DMS53 treated with DMSO at 0.1 percent for 48 hours (cell line): ENCODE data around the gene MBP.

Experiments used
- DNase-seq: peaks from one replicate; lab custom pipeline; 2025; ENCODE audit not compliant: unreplicated experiment; lab: John Stamatoyannopoulos, UW

The MBP gene

DNA sequence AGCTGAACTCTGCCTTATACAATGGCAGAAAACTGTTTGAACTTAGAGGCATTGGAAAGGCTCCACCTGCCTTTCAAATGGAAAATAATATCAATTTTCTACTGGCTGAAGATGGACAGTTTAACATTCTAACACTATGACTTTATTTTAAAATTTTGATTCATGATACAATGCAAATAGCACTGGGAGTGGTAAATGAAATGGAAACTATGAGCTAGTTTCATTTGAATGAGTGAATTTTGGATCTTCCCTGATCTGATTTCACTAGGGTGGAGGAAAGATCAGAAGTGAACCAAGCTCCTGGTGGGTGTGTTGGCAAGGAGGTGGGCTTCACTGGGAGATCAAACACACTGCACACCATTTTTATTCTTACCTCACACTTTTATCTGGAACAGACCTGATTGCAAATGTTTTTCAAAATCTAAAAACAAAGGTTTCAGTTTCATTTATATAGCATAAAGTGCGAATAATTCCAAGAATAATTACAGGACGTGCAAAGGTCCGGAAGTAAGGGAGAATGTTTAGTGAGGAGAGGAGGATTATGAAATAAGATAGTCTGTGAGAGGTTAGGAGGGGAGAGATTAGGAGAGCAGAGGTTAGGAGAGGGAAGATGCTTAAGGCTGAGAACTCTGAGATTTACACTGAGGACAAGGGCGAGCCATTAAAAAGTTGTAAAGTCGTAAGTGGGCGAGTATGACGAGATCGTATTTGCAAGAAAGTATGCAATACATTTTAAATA lies 18.6 kb upstream of the MBP start:
- DNase-seq = no peak

DNA sequence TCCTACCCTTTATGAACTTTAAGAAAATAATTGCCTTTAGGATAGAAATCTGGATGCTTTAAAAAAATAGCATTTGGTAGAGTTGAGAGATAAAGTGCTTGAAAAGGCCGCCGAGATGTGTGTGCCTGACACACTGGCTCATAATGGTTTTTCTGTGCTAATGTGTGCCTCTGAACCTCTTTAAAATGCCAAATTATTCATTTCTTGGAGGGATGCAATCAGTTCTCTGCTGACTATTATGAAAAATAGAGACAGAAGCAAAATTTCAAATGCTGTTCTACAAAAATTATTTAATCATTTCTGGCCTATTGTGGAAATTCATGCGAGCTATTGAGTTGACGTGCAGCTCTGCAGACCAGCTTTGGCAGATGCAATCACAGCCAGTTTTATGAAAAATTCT lies 18.0 kb upstream of the MBP start:
- no peak for DNase-seq

DNA sequence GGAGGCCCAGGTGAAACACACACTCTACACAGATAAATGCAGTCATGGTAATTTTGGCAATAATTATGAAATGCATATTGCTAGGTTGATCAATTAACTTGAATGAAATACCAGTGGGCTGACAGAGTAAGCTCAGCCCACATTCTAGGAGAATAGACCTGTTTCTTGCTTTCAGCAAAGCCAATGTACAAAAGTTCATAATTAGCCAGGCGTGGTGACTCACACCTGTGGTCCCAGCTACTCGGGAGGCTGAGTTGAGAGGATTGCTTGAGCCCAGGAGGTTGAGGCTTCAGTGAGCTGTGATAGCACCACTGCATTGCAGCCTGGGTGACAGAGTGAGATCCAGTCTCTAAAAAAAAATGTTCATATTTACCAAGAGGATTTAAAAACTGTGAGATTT lies 15.7 kb upstream of the MBP start:
- no peak for DNase-seq

DNA sequence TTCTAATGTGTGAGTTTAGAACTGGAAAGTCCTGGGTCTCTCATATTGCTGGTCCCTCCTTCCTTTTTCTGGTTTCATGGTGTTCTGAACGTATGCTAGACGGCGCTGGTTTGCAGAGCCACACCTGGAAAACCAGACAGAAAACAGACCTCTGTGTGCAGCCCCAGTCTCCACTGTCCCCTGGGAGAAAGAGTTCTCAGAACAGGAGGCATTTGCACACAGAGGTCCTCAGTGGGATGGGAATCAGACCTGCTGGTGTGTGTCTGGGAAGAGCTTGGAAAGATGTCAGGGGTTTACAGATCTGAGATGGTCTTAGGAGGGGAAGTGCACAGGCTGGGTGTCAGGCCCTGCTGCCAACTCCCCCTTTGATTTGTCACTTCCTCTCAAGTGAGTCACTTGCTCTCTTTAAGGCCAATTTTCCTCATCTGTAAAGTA lies 14.9 kb upstream of the MBP start:
- DNase-seq = no peak

DNA sequence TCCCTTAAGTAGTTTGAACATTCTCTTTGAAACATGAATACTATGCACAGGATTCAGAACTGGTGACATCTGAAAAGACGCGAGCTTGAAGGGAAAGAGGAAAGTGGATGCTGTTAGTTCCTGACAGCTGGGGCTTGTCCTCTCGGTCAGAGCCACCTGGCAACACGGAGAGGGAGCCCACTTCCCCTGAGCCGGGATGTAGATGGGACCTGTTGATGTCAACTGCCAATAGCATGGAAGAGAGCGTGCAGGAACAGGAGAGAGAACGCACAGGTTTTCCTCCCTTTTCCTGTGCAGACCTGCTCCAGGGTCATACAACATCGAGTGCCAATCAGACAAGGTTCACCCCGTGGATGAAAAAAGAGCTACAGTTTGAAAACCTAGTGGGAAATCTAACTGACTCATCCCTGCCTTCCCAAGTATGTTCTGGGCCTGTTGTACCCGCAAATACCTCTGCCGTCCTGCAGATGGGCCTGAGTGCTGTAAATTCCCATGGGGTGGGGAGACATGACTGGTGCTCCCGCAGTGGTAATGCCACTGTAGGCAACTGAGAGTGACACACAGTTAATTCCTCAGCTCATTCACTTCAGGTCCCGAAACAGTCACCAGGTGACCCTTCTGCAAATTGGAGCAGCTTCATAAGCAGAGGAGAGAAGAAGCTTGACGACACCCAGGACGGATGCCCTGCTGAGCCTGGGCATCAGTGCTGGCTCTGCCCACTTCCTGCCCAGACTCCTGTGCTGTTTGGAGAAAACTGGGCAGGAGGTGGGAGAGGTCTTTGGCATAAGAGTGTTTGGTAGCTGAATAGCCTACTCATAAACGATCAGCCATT lies 13.9 kb upstream of the MBP start:
- DNase-seq = no peak

DNA sequence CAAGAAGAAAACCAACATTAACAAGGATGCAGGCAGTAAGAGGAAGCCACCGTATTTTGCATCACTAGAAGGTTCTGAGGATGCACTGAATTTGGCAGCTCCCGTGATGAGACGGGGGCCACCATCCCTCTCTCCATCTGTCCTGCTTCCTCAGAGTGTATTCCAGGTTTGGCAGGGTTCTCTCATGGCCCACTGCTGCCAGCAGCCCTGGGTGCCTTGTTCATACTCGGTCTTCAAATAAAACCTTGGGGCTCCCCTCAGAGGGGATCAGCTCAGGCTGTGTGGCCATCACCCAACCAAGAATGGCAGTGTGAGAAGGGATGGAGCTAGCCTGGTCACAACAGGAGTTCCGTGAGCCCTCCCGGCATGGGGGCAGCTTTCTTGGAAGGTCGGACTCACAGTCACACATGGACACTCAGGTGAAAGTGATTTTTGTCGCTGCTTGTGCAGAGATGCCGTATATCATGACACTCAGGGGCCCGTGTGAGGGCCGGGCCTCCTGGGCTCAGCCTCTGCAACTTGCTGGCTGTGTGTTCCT lies 12.8 kb upstream of the MBP start:
- DNase-seq = no peak

DNA sequence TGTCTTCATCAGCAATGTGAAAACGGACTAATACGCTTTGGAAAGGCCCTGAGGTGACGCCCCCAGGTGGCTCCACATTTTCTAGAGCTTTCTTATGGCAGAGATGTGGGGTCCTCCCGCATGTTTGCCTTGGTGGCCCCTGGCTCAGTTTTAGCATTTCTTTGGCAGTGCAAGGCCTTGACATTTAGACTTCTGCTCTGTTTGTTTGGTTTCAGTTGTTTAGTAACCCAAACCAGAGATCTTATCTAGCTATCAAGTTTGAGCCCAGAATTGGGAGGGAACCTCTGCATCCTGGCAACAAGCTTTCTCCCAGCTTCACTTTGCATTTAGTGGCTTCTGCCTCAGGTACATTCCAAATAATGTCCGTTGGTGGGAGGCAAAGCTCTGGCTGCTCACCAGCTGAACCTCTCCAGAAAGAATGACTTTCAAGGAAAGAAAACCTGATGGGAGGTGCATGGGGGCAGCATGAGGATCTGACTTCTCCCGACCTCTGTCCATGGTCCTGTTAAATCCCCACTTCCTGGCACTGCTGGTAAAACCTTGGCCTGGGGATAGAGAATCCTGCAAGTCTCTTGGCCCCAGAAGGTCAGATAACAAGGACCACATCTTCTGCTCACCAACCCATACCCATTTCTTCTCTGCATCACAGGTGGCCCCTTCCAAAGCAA lies 12.0 kb upstream of the MBP start:
- DNase-seq = no peak

DNA sequence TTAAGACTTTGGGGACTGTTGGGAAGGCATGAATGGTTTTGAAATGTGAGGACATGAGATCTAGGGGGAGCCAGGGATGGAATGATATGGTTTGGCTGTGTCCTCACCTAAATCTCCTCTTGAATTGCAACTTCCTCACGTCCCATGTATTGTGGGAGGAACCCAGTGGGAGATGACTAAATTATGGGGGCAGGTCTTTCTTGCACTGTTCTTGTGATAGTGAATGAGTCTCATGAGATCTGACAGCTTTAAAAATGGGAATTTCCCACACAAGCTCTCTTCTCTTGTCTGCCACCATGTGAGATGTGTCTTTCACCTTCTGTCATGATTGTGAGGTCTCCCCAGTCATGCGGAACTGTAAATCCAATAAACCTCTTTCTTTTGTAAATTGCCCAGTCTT lies 11.5 kb upstream of the MBP start:
- no peak for DNase-seq

DNA sequence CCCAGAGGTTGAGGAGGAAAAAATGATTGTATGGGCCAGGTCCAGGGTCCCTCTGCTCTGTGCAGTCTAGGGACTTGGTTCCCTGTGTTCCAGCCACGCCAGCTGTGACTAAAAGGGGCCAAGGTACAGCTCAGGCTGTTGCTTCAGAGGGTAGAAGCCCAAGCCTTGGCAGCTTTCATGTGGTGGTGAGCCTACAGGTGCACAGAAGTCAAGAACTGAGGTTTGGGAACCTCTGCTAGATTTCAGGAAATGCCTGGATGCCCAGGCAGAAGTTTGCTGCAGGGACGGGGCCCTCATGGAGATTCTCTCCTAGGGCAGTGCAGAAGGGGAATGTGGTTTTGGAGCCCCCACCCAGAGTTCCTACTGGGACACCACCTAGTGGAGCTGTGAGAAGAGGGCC lies 10.6 kb upstream of the MBP start:
- no peak for DNase-seq

DNA sequence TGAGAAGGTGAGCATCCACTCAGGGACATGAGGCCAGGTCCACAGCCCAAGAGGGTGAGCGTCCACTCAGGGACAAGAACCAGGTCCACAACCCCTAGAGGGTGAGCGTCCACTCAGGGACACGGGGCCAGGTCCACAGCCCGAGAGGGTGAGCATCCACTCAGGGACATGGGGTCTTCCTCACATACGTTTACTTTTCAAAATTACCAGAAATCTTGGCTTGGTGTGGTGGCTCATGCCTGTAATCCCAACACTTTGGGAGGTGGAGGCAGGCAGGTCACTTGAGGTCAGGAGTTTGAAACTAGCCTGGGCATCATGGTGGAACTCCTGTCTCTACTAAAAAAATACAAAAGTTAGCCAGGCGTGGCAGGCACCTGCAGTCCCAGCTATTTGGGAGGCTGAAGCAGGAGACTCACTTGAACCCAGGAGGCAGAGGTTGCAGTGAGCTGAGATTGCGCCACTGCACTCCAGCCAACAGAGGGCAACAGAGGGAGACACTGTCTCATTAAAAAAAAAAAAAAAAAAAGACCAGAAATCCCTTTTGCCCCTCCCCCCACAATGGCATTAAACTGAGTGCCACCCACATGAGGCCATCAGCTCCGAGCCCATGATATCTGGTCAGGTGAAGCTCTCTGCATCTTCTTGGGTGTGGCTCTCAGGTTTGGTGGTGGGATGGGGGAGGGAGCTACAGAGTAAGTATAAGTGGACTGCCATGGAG lies 9.0 kb upstream of the MBP start:
- DNase-seq = no peak

DNA sequence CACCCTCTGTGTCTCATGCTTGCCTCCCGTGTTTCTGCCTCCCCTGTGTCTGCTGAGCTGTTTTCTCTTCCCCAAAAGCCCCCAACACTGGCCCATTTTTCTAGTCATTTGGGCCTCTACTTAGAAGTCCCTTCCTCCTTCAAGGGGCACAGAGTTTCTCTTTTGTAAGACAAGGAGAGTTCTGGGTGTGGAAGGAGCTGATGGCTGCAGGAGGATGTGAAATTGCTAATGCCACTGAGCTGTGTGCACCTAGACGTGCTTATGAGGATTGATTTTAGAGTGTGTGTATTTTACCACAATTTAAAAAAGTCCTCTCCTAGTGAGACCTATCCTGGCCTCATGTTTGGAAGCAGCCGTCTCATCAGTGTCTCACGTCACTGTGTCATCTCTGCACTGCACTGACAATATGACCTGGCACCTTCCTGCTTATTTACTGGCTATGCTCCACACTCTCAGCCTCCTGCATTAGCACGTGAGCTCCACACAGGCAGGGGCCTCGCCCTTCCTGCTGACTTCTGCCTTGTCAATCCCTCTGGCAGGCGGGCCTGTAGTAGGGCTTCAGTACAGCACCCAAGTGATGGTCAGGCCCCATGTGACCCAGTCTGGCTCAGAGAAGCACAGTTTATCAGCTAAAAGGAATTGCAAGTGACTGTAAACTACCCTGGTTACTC lies 8.0 kb upstream of the MBP start:
- DNase-seq = no peak

DNA sequence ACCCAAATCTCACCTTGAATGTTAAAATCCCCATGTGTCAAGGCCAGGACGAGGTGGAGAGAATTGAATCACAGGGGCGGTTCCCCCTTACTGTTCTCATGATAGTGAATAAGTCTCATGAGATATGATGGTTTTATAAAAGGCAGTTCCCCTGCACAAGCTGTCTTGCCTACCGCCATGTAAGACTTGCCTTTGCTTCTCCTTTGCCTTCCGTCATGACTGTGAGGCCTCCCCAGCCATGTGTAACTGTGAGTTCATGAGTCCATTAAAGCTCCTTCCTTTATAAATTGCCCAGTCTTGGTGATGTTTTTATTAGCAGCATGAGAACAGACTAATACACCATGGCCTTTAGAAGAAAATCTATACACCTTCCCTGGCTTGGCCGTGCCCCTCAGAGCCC lies 7.4 kb upstream of the MBP start:
- DNase-seq = no peak

DNA sequence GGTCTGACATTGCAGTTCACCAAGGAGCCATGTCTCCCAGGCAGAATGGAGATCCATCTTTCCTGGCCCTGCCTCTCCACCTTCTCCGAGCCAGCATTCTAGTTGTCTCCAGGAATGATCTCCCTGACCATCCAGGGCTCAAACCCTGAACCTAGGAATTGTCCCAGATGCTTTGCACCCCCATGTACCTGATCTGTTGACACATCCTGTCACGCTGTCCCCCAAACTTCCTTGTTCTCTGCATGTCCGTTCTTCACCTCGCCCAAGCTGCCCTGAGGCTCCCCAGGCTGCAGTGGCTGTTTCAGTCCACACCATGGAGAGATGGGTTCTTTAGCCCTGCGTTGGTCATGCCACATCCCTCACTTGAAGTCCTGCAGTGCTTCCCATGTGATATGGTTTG lies 7.0 kb upstream of the MBP start:
- DNase-seq = no peak

DNA sequence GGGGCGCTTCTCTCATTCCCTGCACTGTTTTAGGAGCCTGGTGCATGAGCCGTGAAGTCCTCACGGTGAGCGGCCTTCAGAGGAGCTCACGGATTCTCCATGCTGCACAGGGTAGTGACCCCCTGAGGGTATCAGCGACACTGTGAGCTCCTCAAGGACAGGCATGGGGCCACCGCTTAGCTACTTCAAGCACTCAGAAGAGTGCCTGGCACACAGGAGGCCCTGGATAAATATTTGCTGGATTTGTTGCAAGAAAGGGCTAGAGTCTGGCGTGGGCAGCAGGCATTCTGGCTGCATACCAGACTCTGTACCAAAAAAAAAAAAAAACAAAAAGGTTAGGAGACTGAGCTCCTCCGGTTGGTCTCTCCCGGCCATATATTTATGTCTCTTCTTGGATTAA lies 5.7 kb upstream of the MBP start:
- no peak for DNase-seq

DNA sequence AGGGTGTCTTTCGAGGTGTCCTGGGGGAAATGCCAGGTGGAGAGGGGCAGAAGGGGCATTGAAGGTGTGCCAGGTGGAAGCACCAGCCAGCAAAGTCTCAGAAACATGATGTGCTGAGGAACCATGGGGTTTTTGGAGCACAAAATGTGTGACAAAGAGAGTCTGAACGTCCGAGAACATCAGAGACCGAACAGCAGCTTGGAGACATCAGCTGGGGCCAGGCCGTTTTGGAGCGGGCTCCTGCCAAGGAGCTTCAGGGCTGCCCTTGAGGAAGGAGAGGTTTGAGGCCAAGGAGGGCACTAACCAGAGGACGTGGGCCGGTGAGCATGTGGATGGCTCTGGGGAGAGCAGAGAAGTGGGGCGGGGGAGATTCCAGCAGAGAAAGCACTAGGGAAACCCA lies 5.3 kb upstream of the MBP start:
- DNase-seq = no peak

DNA sequence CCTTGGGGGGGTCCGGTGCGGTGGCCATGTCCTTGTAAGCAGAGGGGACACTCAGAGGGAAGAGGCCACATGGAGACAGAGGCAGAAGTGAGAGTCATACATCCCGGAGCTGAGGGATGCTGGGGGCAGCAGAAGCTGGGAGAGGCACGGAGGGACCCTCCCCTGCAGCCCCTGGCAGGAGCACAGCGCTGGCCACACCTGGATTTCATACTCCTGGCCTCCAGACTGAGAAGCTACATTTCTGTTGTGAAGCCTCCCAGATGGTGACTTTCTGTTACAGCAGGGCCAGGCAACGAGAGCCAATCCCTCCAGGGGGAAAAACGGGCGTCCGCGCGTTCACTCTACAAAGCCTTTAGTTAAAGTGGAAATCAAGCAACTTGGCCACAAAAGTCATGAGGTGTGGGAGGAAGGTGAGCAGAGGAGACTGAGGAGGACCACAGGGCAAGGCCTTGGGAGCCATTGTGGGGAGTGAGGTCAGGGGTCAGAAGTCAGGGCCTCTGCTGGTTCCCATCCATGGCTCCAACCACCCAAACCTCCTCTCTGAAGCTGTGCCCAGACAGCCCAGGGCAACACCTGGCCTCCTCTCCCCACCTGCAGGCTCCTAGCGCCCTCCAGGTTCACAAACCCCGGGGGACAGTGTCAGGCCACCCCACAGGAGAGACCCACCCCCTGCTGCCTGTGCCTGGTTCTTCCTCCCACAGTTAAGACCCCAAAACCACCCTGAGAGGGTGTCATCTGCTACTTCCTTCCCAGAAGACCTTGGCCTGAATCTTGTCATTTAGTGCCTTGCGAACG lies 4.5 kb upstream of the MBP start:
- DNase-seq = no peak

DNA sequence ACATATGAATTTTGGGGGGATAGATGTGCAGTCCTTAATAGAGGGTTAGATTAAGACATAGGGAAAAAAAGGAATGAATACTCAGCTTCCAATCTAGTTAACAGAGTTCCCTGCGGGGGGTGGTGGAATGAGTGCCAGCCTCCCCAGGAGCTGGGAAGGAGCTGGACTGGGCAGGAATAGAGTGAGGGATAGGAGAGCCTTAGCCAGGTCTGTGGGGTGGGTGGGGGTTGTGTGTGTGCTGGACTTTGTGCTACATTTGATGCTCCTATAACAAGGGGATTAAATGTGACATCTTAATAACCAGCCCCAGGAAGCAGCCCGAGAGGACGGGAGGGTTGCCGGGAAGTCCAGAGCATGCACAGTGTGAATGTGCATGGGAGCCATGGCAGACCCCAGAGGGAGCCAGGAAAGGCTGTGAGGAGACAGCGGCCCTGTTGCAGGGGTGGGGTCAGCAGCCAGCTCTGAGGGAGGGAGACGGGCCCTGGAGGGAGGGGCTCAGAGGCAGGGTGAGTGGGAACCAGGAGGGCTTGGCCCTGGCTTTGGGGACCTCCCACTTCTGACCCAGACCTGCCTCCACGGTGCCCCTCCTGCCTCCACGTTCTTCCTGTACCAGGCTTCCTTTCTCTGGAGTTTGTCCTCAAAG lies 3.6 kb upstream of the MBP start:
- no peak for DNase-seq

DNA sequence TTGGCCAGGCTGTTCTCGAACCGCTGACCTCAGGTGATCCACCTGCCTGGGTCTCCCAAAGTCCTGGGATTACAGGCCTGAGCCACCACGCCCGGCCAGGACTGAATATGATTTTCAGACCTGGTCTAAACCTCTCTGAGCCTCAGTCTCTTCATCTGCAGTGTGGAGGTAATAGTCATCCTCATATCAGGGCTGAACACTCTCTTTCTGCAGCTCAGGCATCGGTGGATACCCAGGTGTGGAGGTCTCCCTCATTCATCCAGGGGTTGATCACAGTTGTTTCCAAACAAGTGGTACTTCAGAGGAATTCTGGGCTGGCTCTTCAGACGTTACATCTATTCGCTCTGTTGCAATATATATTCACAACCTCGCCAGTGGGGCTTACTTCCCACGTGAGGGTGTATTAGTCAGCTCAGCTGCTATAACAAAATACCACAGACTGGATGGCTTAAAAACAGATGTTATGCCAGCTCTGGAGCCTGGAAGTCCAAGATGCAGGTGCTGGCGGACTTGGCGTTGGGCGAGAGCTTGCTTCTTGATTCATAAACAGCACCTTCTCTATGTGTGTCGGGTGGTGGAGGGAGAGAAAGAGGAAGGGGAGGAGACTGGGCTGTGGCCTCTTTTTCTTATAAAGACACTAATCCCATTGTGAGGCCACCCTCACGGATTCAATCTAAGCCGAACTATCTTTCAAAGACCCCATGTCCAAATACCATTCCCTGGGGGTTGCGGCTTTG lies 2.9 kb upstream of the MBP start:
- no peak for DNase-seq

DNA sequence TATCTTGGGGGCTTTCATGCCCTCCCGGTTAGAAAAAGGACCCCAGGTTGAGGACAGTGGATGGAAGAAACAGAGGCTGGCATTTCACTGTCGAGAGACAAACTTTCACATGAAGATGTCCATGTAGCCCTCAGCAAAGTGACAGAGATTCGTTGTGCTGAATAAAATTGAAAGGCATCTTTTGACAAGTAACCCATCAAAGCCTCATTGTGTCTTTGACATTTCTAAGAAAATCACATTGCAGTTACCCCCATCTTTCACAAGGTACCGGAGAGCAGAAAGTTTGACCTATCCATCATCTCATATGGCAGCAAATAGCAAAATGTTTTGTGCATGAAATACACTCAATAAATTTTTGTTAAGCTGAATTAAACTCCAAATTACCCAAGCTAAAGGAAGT lies 2.0 kb upstream of the MBP start:
- no peak for DNase-seq
